Osteoblast (primary cell): ENCODE data around the gene NXN. TPM values are rescaled to one million over a fixed set of nuclear protein-coding genes. Genes with fewer than 3 reads are reported as not detected.

ENCODE experiments used
- DNase-seq: peaks from one replicate; pipeline ENCODE4 v3.0.0; 2011; ENCODE audit warnings: low spot score, mixed read lengths; ENCODE audit not compliant: insufficient read length; ENCODE audit errors: missing footprints
- H2AFZ ChIP-seq: 2 replicates; pipeline ENCODE4 v1.6.0; 2011; ENCODE audit warnings: mild to moderate bottlenecking, low read length
- H3K27ac ChIP-seq: 2 replicates; pipeline ENCODE4 v1.5.1; 2011; ENCODE audit warnings: mild to moderate bottlenecking, low read depth, low read length, moderate library complexity
- H3K27me3 ChIP-seq: 2 replicates; pipeline ENCODE4 v1.6.0; 2012; ENCODE audit warnings: mild to moderate bottlenecking, control low read depth, inconsistent platforms, low read length, moderate library complexity; ENCODE audit not compliant: insufficient read depth
- H3K36me3 ChIP-seq: 2 replicates; pipeline ENCODE4 v1.5.1; 2011; ENCODE audit warnings: mild to moderate bottlenecking, low read length, control low read depth, moderate library complexity; ENCODE audit not compliant: insufficient read depth
- H3K4me1 ChIP-seq: 2 replicates; pipeline ENCODE4 v1.5.1; 2011; ENCODE audit warnings: mild to moderate bottlenecking, low read length, control low read depth, moderate library complexity; ENCODE audit not compliant: insufficient read depth
- H3K4me2 ChIP-seq: 2 replicates; pipeline ENCODE4 v1.6.0; 2011; ENCODE audit warnings: mild to moderate bottlenecking, low read length; ENCODE audit not compliant: insufficient read depth
- H3K4me3 ChIP-seq: fragments of 200-600 bp; sonication (generic); 3 replicates; pipeline ENCODE4 v1.5.1; 2012; ENCODE audit warnings: mild to moderate bottlenecking, low read length, inconsistent platforms; ENCODE audit not compliant: insufficient read depth
- H3K79me2 ChIP-seq: 2 replicates; pipeline ENCODE4 v1.6.0; 2012; ENCODE audit warnings: mild to moderate bottlenecking, low read length, control low read depth, inconsistent platforms; ENCODE audit not compliant: insufficient read depth
- H3K9me3 ChIP-seq: 2 replicates; pipeline ENCODE4 v1.5.1; 2011; ENCODE audit warnings: low read depth, low read length, control low read depth
- H4K20me1 ChIP-seq: 2 replicates; pipeline ENCODE4 v1.6.0; 2012; ENCODE audit warnings: mild to moderate bottlenecking, low read length, control low read depth; ENCODE audit not compliant: insufficient read depth
- CTCF ChIP-seq: IDR thresholded peaks from 2 replicates; pipeline ENCODE4 v1.5.1; 2011; ENCODE audit warnings: mild to moderate bottlenecking, low read depth, low read length, moderate library complexity; ENCODE audit errors: extremely low read depth
- total RNA-seq: library from RNA; depleted of rRNA; stranded (reverse); fragments of >200 nt; gene quantifications from 2 replicates; pipeline ENCODE4 v1.2.3, GENCODE V29; 2012

Gene NXN
- total RNA-seq, 1 donor = 68.8 TPM

GRCh38 chr17:823501-823902 is 156.1 kb downstream of the NXN start:
- no peak overlapping the region for H3K4me3 ChIP-seq
- TF ChIP-seq CTCF = no peak
- H3K36me3 ChIP-seq = peaks cover 6% of the 10 kb centered on the region
- H3K27ac ChIP-seq = no peak overlapping the region
- no peaks in the 10 kb centered on the region for H3K79me2 ChIP-seq
- H3K9me3 ChIP-seq = no peaks in the 10 kb centered on the region
- H3K4me1 ChIP-seq = no peaks in the 10 kb centered on the region
- peaks cover 7% of the 10 kb centered on the region for H4K20me1 ChIP-seq
- H3K27me3 ChIP-seq = no peaks in the 10 kb centered on the region
- no peak overlapping the region for H2AFZ ChIP-seq
- no peak overlapping the region for H3K4me2 ChIP-seq
- peak; percentile 68 for DNase-seq

- no peak for TF ChIP-seq CTCF
- H3K27me3 ChIP-seq = no peaks in the 10 kb centered on the region
- peaks cover 13% of the 10 kb centered on the region for H3K36me3 ChIP-seq
- no peak overlapping the region for H3K4me3 ChIP-seq
- H3K79me2 ChIP-seq = no peaks in the 10 kb centered on the region
- DNase-seq = peak; percentile 81
- no peak overlapping the region for H3K4me2 ChIP-seq
- H4K20me1 ChIP-seq = peaks cover 9% of the 10 kb centered on the region
- no peak overlapping the region for H3K27ac ChIP-seq
- no peak overlapping the region for H2AFZ ChIP-seq
- no peaks in the 10 kb centered on the region for H3K4me1 ChIP-seq
- H3K9me3 ChIP-seq = no peaks in the 10 kb centered on the region
Observed at GRCh38 chr17:819251-819650, 160.3 kb downstream of the NXN start.

- no peaks in the 10 kb centered on the region for H3K27me3 ChIP-seq
- H3K4me2 ChIP-seq = no peak overlapping the region
- H4K20me1 ChIP-seq = peaks cover 19% of the 10 kb centered on the region
- no peak overlapping the region for H2AFZ ChIP-seq
- H3K4me3 ChIP-seq = no peak overlapping the region
- DNase-seq = peak; percentile 71
- no peaks in the 10 kb centered on the region for H3K9me3 ChIP-seq
- no peaks in the 10 kb centered on the region for H3K79me2 ChIP-seq
- H3K4me1 ChIP-seq = no peaks in the 10 kb centered on the region
- peaks cover 13% of the 10 kb centered on the region for H3K36me3 ChIP-seq
- no peak for TF ChIP-seq CTCF
- no peak overlapping the region for H3K27ac ChIP-seq
Observed at GRCh38 chr17:814371-814770, 165.2 kb downstream of the NXN start.

GRCh38 chr17:812638-813204 is 166.9 kb downstream of the NXN start:
- Histone ChIP-seq H4K20me1 (peaks cover 22% of the 10 kb centered on the region), H3K36me3 (peaks cover 12% of the 10 kb centered on the region), H3K4me3 (no peak overlapping the region), H3K4me1 (no peaks in the 10 kb centered on the region), H3K4me2 (no peak overlapping the region), H3K27me3 (no peaks in the 10 kb centered on the region), H3K79me2 (no peaks in the 10 kb centered on the region), H2AFZ (no peak overlapping the region), H3K9me3 (no peaks in the 10 kb centered on the region), H3K27ac (no peak overlapping the region)
- TF ChIP-seq CTCF = no peak
- DNase-seq = peak; percentile 15
